ENCODE data around the gene APOA4.

APOA4 gene

GRCh38 chr11:116830184-116830912, 7.2 kb upstream of the APOA4 start:
- DNase-seq (ENCODE audit: low read depth) = no peak

GRCh38 chr11:116829525-116830183, 6.5 kb upstream of the APOA4 start, which contains the start of gene APOC3:
TSS of gene APOC3 (plus strand) at chr11:116829907. CDS start at chr11:116830583, 676 bp downstream.
- no peak for DNase-seq (ENCODE audit: low read depth)

- DNase-seq (ENCODE audit: low read depth) = no peak
These were observed 5.8 kb upstream of the APOA4 start for GRCh38 chr11:116828632-116829524.

- DNase-seq (ENCODE audit: low read depth) = no peak
These were observed 4.4 kb upstream of the APOA4 start for GRCh38 chr11:116827461-116827860.

GRCh38 chr11:116826751-116827431, 3.8 kb upstream of the APOA4 start:
- no peak for DNase-seq (ENCODE audit: low read depth)

- DNase-seq (ENCODE audit: low read depth) = no peak
These were observed 3.0 kb upstream of the APOA4 start for GRCh38 chr11:116825854-116826750.

- no peak for DNase-seq (ENCODE audit: low read depth)
These were observed 2.3 kb upstream of the APOA4 start for GRCh38 chr11:116825434-116825833.

GRCh38 chr11:116822575-116822974, 529 bp downstream of the APOA4 start:
- DNase-seq (ENCODE audit: low read depth) = no peak

- no peak for DNase-seq (ENCODE audit: low read depth)
These were observed 1.8 kb downstream of the APOA4 start for GRCh38 chr11:116821050-116821918.

GRCh38 chr11:116819049-116819448, 4.1 kb downstream of the APOA4 start:
- DNase-seq (ENCODE audit: low read depth) = no peak

- DNase-seq (ENCODE audit: low read depth) = no peak
These were observed 8.6 kb downstream of the APOA4 start for GRCh38 chr11:116814502-116814901.

- DNase-seq (ENCODE audit: low read depth) = no peak
These were observed 9.2 kb downstream of the APOA4 start for GRCh38 chr11:116813781-116814471.

GRCh38 chr11:116813170-116813569, 9.9 kb downstream of the APOA4 start:
- no peak for DNase-seq (ENCODE audit: low read depth)

GRCh38 chr11:116812109-116812508, 11.0 kb downstream of the APOA4 start:
- no peak for DNase-seq (ENCODE audit: low read depth)

GRCh38 chr11:116811194-116811593, 11.9 kb downstream of the APOA4 start:
- no peak for DNase-seq (ENCODE audit: low read depth)

GRCh38 chr11:116808262-116809175, 14.6 kb downstream of the APOA4 start:
- no peak for DNase-seq (ENCODE audit: low read depth)

GRCh38 chr11:116807601-116808261, 15.4 kb downstream of the APOA4 start:
- DNase-seq (ENCODE audit: low read depth) = no peak

- no peak for DNase-seq (ENCODE audit: low read depth)
These were observed 19.1 kb downstream of the APOA4 start for GRCh38 chr11:116804001-116804400.

All from activated T-helper 9 cell treated with anti-CD3 and anti-CD28 coated beads, Interleukin-2, amount 50 U/mL, for 16 hours (primary cell).